Adrenal gland (tissue), 12 donors: ENCODE measurements around the gene SHISAL1. TPM values are rescaled to one million over a fixed set of nuclear protein-coding genes. Genes with fewer than 3 reads are reported as not detected.
A peak's percentile ranks its signal among the peaks of the same experiment; 100 is the strongest.

Source experiments
- DNase-seq, 7 donors: peaks; one replicate each; pipeline ENCODE4 v3.0.0-alpha.2; 2019 to 2020
- H3K27ac ChIP-seq, 5 donors: fragments of 200-600 bp; sonication (generic) in 4 of 5; 1 replicate in 3 of 5; 2 replicates in 2 of 5; pipeline versions ENCODE4 v1.5.1 to v1.8.0; 2016 to 2020; ENCODE audit warnings: mild to moderate bottlenecking in 1 of 5
- H3K27me3 ChIP-seq: fragments of 200-600 bp; 2 replicates; pipeline ENCODE4 v1.8.0; 2021
- H3K36me3 ChIP-seq, 2 donors: fragments of 200-600 bp; replicated peaks in 1 of 2; 1 replicate in 1 of 2; 2 replicates in 1 of 2; pipeline versions ENCODE4 v1.5.1 to v1.8.0; 2018 to 2022
- H3K4me1 ChIP-seq, 2 donors: fragments of 200-600 bp; replicated peaks in 1 of 2; 1 replicate in 1 of 2; 2 replicates in 1 of 2; pipeline versions ENCODE4 v1.5.1 to v1.8.0; 2018 to 2021
- H3K4me3 ChIP-seq, 4 donors: fragments of 200-600 bp; sonication (generic) in 3 of 4; one replicate each; pipeline ENCODE4 v1.5.1; 2016 to 2018
- H3K9me3 ChIP-seq, 3 donors: fragments of 200-600 bp; sonication (generic) in 1 of 3; replicated peaks in 1 of 3; 1 replicate in 2 of 3; 2 replicates in 1 of 3; pipeline versions ENCODE4 v1.5.1 to v1.8.0; 2016 to 2021
- CTCF ChIP-seq, 6 experiments: fragments of 450-650 bp in 4 of 6; fragments of 200-600 bp in 2 of 6; sonication (generic) in 1 of 6; IDR thresholded peaks; 1 replicate in 5 of 6; 2 replicates in 1 of 6; pipeline versions ENCODE4 v1.5.1 to v1.8.0; 2016 to 2021; ENCODE audit warnings: antibody characterized with exemption in 6 of 6, mild to moderate bottlenecking in 2 of 6, moderate library complexity in 1 of 6
- POLR2A ChIP-seq, 2 donors: fragments of 450-650 bp; IDR thresholded peaks; one replicate each; pipeline ENCODE4 v1.6.1; 2017; ENCODE audit warnings: antibody characterized with exemption in 2 of 2, mild to moderate bottlenecking in 2 of 2, moderate library complexity in 1 of 2
- WGBS, 4 donors: extraction: QIAGEN DNeasy Blood & Tissue Kit in 2 of 4; methylation state at CpG; one replicate each; pipeline versions ENCODE4 v1.1.5 to v1.1.7; 2013 to 2017; 5-methylcytosine and 5-hydroxymethylcytosine counted together
- intact Hi-C, 2 donors: fragments of 100-400 bp; cut with DNase I; formaldehyde crosslinking; loops; one replicate each; pipeline versions ENCODE4 v1.14.1 to v1.15.0; 2022 to 2023
- polyA plus RNA-seq, 3 donors: library from polyadenylated mRNA; stranded (reverse); fragments of 200-250 nt in 2 of 3; fragments of 350-450 nt in 1 of 3; fragmentation: Illumina TruSeq in 1 of 3; extraction: RNeasy Lipid Tissue Mini Kit (QIAGEN cat#74804) in 1 of 3; gene quantifications; one replicate each; pipeline ENCODE4 v1.2.3, GENCODE V29; 2013 to 2014
- total RNA-seq, 9 donors: library from RNA; depleted of rRNA in 4 of 9; stranded (reverse); fragments of >200 nt in 4 of 9; fragments of 120-200 nt in 1 of 9; fragmentation: NEBNext Ultra II Directional in 1 of 9; extraction: Animal tissue kit (Norgen Biotek cat#: 25700) in 1 of 9; gene quantifications; one replicate each; pipeline versions ENCODE4 v1.1.0 to v1.2.4, GENCODE V29; 2013 to 2023
- donor health status: healthy with polysubstance abuse.
- donor health status: Bipolar disorder and iron deficiency.
- donor health status: DM: yes; HTN: yes; CAD: no.
- donor health status: DM: no; HTN: no; CAD: no.
- donor health status: DM: no; HTN: no; CAD: no.
- donor health status: DM: yes; HTN: yes; CAD: no.

Gene SHISAL1
- total and polyA plus RNA-seq, 12 donors: 0.33 to 2.4 (median 1.0) TPM

- no peak overlapping the region for H3K4me3 ChIP-seq
- WGBS, 4 donors: 85 to 93% (median 89%) methylated on average over 4 of the region's 4 CpGs
- no peaks in the 10 kb centered on the region for H3K36me3 ChIP-seq
- no peaks in the 10 kb centered on the region for H3K4me1 ChIP-seq
- H3K27ac ChIP-seq: no peak overlapping the region
- no peaks in the 10 kb centered on the region for H3K27me3 ChIP-seq
- no peak for DNase-seq
- H3K9me3 ChIP-seq: no peaks in the 10 kb centered on the region
- TF ChIP-seq POLR2A (IDR thresholded peaks at IDR 0.05): no peak
- TF ChIP-seq CTCF (IDR thresholded peaks at IDR 0.05): no peak
- intact Hi-C loops: no loop called here
Measured at GRCh38 chr22:44215287-44215686, 97.5 kb downstream of the SHISAL1 start.

GRCh38 chr22:44214764-44215163, 98.0 kb downstream of the SHISAL1 start:
- no peaks in the 10 kb centered on the region for H3K27me3 ChIP-seq
- H3K4me1 ChIP-seq: no peaks in the 10 kb centered on the region
- TF ChIP-seq CTCF (IDR thresholded peaks at IDR 0.05) (no peak), POLR2A (IDR thresholded peaks at IDR 0.05) (no peak)
- no peaks in the 10 kb centered on the region for H3K36me3 ChIP-seq
- no peaks in the 10 kb centered on the region for H3K9me3 ChIP-seq
- no peak for DNase-seq
- no peak overlapping the region for H3K27ac ChIP-seq
- 82 to 93% (median 86%) methylated on average over 6 of the region's 6 CpGs for WGBS, 4 donors
- H3K4me3 ChIP-seq: no peak overlapping the region
- intact Hi-C loops: no loop called here

GRCh38 chr22:44214187-44214586, 98.6 kb downstream of the SHISAL1 start:
- intact Hi-C loops: no loop called here
- H3K27ac ChIP-seq: no peak overlapping the region
- 91 to 100% (median 96%) methylated on average over 1 to 3 of the region's 3 CpGs for WGBS, 4 donors
- H3K36me3 ChIP-seq: no peaks in the 10 kb centered on the region
- TF ChIP-seq POLR2A (IDR thresholded peaks at IDR 0.05): no peak
- TF ChIP-seq CTCF (IDR thresholded peaks at IDR 0.05): no peak
- no peaks in the 10 kb centered on the region for H3K27me3 ChIP-seq
- peak in 2 of 7 donors; percentile 13 to 25 for DNase-seq
- H3K4me3 ChIP-seq: no peak overlapping the region
- no peaks in the 10 kb centered on the region for H3K4me1 ChIP-seq
- no peaks in the 10 kb centered on the region for H3K9me3 ChIP-seq

GRCh38 chr22:44213489-44214043, 99.2 kb downstream of the SHISAL1 start:
- DNase-seq: no peak
- Histone ChIP-seq H3K9me3 (no peaks in the 10 kb centered on the region), H3K4me3 (no peak overlapping the region), H3K27me3 (no peaks in the 10 kb centered on the region), H3K4me1 (no peaks in the 10 kb centered on the region), H3K36me3 (no peaks in the 10 kb centered on the region), H3K27ac (no peak overlapping the region)
- TF ChIP-seq CTCF (IDR thresholded peaks at IDR 0.05) (no peak), POLR2A (IDR thresholded peaks at IDR 0.05) (no peak)
- intact Hi-C loops: no loop called here
- 81 to 94% (median 90%) methylated on average over 3 of the region's 3 CpGs for WGBS, 4 donors
